ENCODE measurements around the gene PRR5L. TPM values are rescaled to one million over a fixed set of nuclear protein-coding genes. Genes with fewer than 3 reads are reported as not detected.

The PRR5L gene
- total RNA-seq, 1 experiment from 2014 or later, result 23.9 TPM

DNA sequence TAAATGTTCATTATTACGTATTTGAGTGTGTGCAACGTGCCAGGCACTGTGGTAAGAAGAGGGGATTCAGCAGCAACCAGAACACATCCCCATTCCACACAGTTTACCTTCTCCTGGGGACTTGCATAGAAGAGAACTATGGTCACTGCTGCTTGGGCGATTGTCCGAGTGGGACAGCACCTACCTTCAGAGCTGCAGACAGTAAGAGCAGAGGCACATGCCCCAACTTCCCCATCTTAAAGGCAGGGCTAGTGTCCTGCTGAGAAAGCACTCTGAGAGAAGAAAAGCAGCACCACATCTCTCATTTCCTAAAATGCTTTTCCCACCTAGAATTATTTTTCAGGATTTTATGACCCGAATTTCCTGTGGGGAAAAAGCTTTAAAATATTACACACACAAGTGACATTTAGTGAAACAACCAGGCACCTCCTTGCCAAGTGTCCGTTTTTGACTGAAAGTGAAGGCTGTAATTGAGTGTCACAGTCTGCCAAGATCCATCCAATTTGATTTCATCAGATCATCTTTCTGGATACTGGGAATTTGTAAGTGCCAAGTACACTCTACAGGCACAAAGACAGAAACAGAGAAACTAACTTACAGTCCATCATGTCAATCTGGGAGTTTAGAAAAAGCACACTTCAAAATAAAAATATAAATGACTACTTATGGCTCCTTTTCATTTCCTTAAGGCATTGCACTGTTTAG is 189.4 kb downstream of the PRR5L start:
- H3K27ac Mint-ChIP-seq (ENCODE audit: low read depth, unreplicated experiment), result no peak overlapping the region
- CTCF ChIA-PET, result no interaction called here
- no peaks in the 10 kb centered on the region for H3K4me1 Mint-ChIP-seq (ENCODE audit: insufficient read depth, unreplicated experiment)
- POLR2A ChIA-PET, result interaction anchor here (0.6 to 1.4 kb wide), 2 partner anchors 83 to 193 kb away, joined by 4 to 5 read pairs; no protein-coding TSS in a partner anchor
- no TSS peak for BruUV-seq (replicated peaks)
- no peak overlapping the region for H3K4me3 Mint-ChIP-seq (ENCODE audit: unreplicated experiment)
- intact Hi-C loops (cut with micrococcal nuclease), result no loop called here
- TF ChIP-seq, protein P1, sequence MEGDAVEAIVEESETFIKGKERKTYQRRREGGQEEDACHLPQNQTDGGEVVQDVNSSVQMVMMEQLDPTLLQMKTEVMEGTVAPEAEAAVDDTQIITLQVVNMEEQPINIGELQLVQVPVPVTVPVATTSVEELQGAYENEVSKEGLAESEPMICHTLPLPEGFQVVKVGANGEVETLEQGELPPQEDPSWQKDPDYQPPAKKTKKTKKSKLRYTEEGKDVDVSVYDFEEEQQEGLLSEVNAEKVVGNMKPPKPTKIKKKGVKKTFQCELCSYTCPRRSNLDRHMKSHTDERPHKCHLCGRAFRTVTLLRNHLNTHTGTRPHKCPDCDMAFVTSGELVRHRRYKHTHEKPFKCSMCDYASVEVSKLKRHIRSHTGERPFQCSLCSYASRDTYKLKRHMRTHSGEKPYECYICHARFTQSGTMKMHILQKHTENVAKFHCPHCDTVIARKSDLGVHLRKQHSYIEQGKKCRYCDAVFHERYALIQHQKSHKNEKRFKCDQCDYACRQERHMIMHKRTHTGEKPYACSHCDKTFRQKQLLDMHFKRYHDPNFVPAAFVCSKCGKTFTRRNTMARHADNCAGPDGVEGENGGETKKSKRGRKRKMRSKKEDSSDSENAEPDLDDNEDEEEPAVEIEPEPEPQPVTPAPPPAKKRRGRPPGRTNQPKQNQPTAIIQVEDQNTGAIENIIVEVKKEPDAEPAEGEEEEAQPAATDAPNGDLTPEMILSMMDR (IDR thresholded peaks at IDR 0.05; ENCODE audit: unreplicated experiment), result no peak
- no peak for DNase-seq (ENCODE audit: unreplicated experiment)
- peaks cover 52% of the 10 kb centered on the region for H3K36me3 Mint-ChIP-seq (ENCODE audit: insufficient read depth, unreplicated experiment)
- H3K27me3 Mint-ChIP-seq (ENCODE audit: insufficient read depth, unreplicated experiment), result no peaks in the 10 kb centered on the region
- no peaks in the 10 kb centered on the region for H3K9me3 Mint-ChIP-seq (ENCODE audit: unreplicated experiment)

DNA sequence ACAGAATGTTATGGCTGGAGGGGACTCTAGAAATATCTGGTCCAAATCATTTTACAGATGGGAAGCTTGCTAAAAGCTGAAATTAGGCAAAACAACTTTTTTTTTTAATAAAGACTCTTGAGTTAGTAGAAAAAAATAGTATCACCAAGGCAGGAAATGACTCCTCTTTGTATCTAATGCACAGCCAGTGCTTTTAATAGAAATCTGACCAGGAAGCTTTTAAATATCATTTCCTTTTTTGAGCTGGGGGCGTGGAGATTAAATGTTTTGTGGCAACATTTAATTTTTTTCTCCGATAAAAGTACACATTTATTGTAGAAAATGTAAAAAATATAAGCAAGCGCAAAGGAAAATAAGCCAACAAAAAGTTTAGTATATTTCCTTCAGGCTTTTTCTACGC is 191.5 kb downstream of the PRR5L start:
- Mint-ChIP-seq H3K4me3 (ENCODE audit: unreplicated experiment) (no peak overlapping the region), H3K9me3 (ENCODE audit: unreplicated experiment) (no peaks in the 10 kb centered on the region), H3K4me1 (ENCODE audit: insufficient read depth, unreplicated experiment) (no peaks in the 10 kb centered on the region), H3K36me3 (ENCODE audit: insufficient read depth, unreplicated experiment) (peaks cover 74% of the 10 kb centered on the region), H3K27me3 (ENCODE audit: insufficient read depth, unreplicated experiment) (no peaks in the 10 kb centered on the region), H3K27ac (ENCODE audit: low read depth, unreplicated experiment) (no peak overlapping the region)
- TF ChIP-seq, protein P1 (IDR thresholded peaks at IDR 0.05; ENCODE audit: unreplicated experiment), result no peak
- BruUV-seq (replicated peaks), result no TSS peak
- intact Hi-C loops (cut with micrococcal nuclease), result no loop called here
- ChIA-PET POLR2A (interaction anchor here (0.7 kb wide), 1 partner anchor 247 kb away, joined by 3 read pairs; no protein-coding TSS in a partner anchor), CTCF (interaction anchor here (1.6 to 2.5 kb wide), 3 partner anchors 9 to 220 kb away, joined by 3 to 16 read pairs (median 10); no protein-coding TSS in a partner anchor)
- no peak for DNase-seq (ENCODE audit: unreplicated experiment)

DNA sequence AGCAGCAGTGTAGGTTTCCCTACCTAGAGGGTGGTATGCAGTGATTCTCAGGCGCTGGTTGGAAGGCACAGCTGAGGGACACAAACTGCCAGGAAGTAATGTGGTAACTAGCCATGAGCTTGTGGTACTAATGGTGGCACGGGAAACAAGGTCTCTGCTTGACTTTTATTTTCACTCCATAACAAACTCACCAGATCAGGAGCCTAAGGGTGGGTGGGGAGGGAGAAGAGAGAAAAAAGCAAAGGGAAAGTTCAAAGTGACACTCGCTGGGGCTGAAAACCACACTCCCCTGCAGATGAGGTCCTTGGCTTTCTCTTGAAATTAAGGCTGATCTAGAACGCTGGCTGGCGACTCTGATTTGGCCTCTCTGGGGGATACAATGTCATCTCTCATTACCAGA is 192.0 kb downstream of the PRR5L start:
- ChIA-PET CTCF (interaction anchor here (0.7 to 2.5 kb wide), 5 partner anchors 10 to 221 kb away, joined by 3 to 16 read pairs (median 3); no protein-coding TSS in a partner anchor), POLR2A (interaction anchor here (0.7 to 1.0 kb wide), 2 partner anchors 124 to 247 kb away, joined by 3 read pairs; no protein-coding TSS in a partner anchor)
- Mint-ChIP-seq H3K36me3 (ENCODE audit: insufficient read depth, unreplicated experiment) (peaks cover 79% of the 10 kb centered on the region), H3K9me3 (ENCODE audit: unreplicated experiment) (no peaks in the 10 kb centered on the region), H3K27ac (ENCODE audit: low read depth, unreplicated experiment) (no peak overlapping the region), H3K27me3 (ENCODE audit: insufficient read depth, unreplicated experiment) (no peaks in the 10 kb centered on the region), H3K4me3 (ENCODE audit: unreplicated experiment) (no peak overlapping the region), H3K4me1 (ENCODE audit: insufficient read depth, unreplicated experiment) (no peaks in the 10 kb centered on the region)
- intact Hi-C loops (cut with micrococcal nuclease), result no loop called here
- no TSS peak for BruUV-seq (replicated peaks)
- TF ChIP-seq, protein P1 (IDR thresholded peaks at IDR 0.05; ENCODE audit: unreplicated experiment), result no peak
- no peak for DNase-seq (ENCODE audit: unreplicated experiment)

DNA sequence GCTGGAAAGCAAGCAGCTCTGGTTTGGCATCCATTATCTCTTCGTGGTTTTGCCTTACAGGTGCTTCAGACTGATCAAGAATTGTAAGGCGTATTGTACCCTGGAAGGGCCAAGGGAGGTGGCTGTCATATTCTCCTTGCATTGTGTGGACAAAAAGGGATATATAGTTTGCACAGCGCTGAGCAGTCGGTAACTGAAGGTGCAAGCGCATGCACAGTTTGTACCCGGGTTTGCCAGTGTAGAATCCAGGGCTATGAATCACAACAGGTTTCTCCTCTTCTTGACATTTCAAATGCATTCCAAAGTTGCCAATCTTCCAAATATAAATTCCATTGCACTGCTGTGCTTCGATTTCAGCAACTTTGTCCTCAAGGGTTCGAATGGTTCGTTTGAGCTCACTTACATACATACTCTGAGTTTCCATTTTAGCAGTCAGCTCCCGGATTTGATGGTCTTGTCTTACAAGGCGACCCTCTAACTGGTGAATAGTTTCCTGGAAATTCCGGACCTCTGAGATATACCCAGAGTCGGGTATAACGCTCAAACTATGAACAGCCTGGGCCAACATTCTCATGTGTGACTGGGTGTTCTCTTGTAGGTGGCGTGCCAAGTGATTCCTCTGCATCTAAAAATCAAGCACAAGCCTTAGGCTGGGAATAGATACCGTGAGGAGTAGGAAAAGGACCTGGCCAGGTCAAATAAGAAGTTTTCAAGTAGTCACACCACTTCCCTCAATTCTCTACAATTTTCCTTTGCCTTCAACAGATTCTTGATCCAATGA is 194.1 kb downstream of the PRR5L start:
- ChIA-PET POLR2A (no interaction called here), CTCF (interaction anchor here (0.9 to 4.3 kb wide), 4 partner anchors 10 to 1036 kb away, joined by 3 to 61 read pairs (median 4); no protein-coding TSS in a partner anchor)
- H3K36me3 Mint-ChIP-seq (ENCODE audit: insufficient read depth, unreplicated experiment), result peaks cover 89% of the 10 kb centered on the region

More for the DNA sequence above, 194.1 kb downstream of the PRR5L start:
- TF ChIP-seq, protein P1 (IDR thresholded peaks at IDR 0.05; ENCODE audit: unreplicated experiment), result no peak
- H3K9me3 Mint-ChIP-seq (ENCODE audit: unreplicated experiment), result no peaks in the 10 kb centered on the region
- intact Hi-C loops (cut with micrococcal nuclease), result loop anchor here (5.0 kb wide), 2 partner anchors 183 to 873 kb away; partner anchors contain the start of gene FJX1
- no peaks in the 10 kb centered on the region for H3K4me1 Mint-ChIP-seq (ENCODE audit: insufficient read depth, unreplicated experiment)
- DNase-seq (ENCODE audit: unreplicated experiment), result no peak
- H3K27ac Mint-ChIP-seq (ENCODE audit: low read depth, unreplicated experiment), result peak overlapping the region; percentile 8
- no peak overlapping the region for H3K4me3 Mint-ChIP-seq (ENCODE audit: unreplicated experiment)
- no TSS peak for BruUV-seq (replicated peaks)
- no peaks in the 10 kb centered on the region for H3K27me3 Mint-ChIP-seq (ENCODE audit: insufficient read depth, unreplicated experiment)

Data from MCF 10A (cell line).